Erythroblast (primary cell): Measurements from ENCODE around the gene QDPR.

Experiments
- GATA1 ChIP-seq: IDR thresholded peaks from 2 replicates; pipeline ENCODE4 v1.6.1; 2011; ENCODE audit warnings: low read depth, mild to moderate bottlenecking, control low read depth, low read length, moderate library complexity
- POLR2A ChIP-seq: IDR thresholded peaks from 2 replicates; pipeline ENCODE4 v1.6.1; 2011; ENCODE audit warnings: mild to moderate bottlenecking, low read length

GRCh38 chr4:17468619-17469221, 43.2 kb downstream of the QDPR start:
- TF ChIP-seq GATA1 (no peak), POLR2A (no peak)
